ENCODE measurements around the gene ABHD2. TPM values are rescaled to one million over a fixed set of nuclear protein-coding genes. Genes with fewer than 3 reads are reported as not detected.

Gene ABHD2
- total and polyA plus RNA-seq, 2 experiments from 2014 or later: 5.2 to 15.2 TPM

DNA sequence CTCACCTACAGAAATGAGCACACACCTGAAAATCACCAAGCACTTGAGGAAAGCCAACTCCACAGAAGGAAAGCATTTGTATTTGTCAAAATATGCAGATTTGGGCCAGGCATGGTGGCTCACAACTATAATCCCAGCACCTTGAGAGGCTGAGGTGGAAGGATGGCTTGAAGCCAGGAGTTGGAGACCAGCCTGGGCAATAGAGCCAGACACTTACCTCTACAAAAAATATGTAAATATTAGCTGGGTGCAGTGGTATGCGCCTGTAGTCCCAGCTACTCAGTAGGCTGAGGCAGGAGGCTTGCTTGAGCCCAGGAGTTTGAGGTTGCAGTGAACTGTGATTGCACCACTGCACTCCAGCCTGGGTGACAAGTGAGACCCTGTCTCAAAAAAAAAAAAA, 120.8 kb downstream of the ABHD2 start:
- Histone ChIP-seq H3F3A (replicated peaks; ENCODE audit: low read depth) (no peaks in the 10 kb centered on the region), H3K4me2 (no peak overlapping the region), H4K20me1 (replicated peaks; ENCODE audit: insufficient read depth) (no peaks in the 10 kb centered on the region), H3K4me1 (ENCODE audit: insufficient read depth) (no peaks in the 10 kb centered on the region; the same call in 1 of the 2 replicates), H3K4me3 (no peak overlapping the region), H3K27ac (ENCODE audit: low read depth) (no peak overlapping the region), H3K36me3 (ENCODE audit: insufficient read depth) (no peaks in the 10 kb centered on the region), H3K79me2 (replicated peaks; ENCODE audit: insufficient read depth) (no peaks in the 10 kb centered on the region), H3K27me3 (ENCODE audit: insufficient read depth) (no peaks in the 10 kb centered on the region), H3K9me2 (ENCODE audit: insufficient read depth) (no peaks in the 10 kb centered on the region), H2AFZ (no peak overlapping the region)
- H3K4me3 Mint-ChIP-seq: no peak overlapping the region
- no peaks in the 10 kb centered on the region for H3K9me3 Mint-ChIP-seq
- no peak for DNase-seq (ENCODE audit: low spot score)
- peaks cover 3% of the 10 kb centered on the region; the same call in 1 of the 3 replicates for H3K4me1 Mint-ChIP-seq
- TF ChIP-seq POLR2AphosphoS5 (IDR thresholded peaks at IDR 0.05; ENCODE audit: low read depth) (no peak), ZNF331 (CRISPR knock-in tag; IDR thresholded peaks at IDR 0.05; ENCODE audit: low read depth) (no peak), JUNB (IDR thresholded peaks at IDR 0.05; ENCODE audit: unreplicated experiment) (no peak), STAT1 (IDR thresholded peaks at IDR 0.05; ENCODE audit: unreplicated experiment) (no peak), CREB1 (CRISPR knock-in tag; IDR thresholded peaks at IDR 0.05; ENCODE audit: low read depth) (no peak), NANOG (IDR thresholded peaks at IDR 0.05; ENCODE audit: borderline replicate concordance) (no peak), EZH2phosphoT487 (IDR thresholded peaks at IDR 0.05; ENCODE audit: unreplicated experiment) (no peak), EZH2 (IDR thresholded peaks at IDR 0.05; ENCODE audit: low read depth, unreplicated experiment) (no peak)
- TF ChIP-seq, protein P1, sequence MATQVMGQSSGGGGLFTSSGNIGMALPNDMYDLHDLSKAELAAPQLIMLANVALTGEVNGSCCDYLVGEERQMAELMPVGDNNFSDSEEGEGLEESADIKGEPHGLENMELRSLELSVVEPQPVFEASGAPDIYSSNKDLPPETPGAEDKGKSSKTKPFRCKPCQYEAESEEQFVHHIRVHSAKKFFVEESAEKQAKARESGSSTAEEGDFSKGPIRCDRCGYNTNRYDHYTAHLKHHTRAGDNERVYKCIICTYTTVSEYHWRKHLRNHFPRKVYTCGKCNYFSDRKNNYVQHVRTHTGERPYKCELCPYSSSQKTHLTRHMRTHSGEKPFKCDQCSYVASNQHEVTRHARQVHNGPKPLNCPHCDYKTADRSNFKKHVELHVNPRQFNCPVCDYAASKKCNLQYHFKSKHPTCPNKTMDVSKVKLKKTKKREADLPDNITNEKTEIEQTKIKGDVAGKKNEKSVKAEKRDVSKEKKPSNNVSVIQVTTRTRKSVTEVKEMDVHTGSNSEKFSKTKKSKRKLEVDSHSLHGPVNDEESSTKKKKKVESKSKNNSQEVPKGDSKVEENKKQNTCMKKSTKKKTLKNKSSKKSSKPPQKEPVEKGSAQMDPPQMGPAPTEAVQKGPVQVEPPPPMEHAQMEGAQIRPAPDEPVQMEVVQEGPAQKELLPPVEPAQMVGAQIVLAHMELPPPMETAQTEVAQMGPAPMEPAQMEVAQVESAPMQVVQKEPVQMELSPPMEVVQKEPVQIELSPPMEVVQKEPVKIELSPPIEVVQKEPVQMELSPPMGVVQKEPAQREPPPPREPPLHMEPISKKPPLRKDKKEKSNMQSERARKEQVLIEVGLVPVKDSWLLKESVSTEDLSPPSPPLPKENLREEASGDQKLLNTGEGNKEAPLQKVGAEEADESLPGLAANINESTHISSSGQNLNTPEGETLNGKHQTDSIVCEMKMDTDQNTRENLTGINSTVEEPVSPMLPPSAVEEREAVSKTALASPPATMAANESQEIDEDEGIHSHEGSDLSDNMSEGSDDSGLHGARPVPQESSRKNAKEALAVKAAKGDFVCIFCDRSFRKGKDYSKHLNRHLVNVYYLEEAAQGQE (IDR thresholded peaks at IDR 0.05; ENCODE audit: unreplicated experiment): no peak
- TF ChIP-seq, protein P2, sequence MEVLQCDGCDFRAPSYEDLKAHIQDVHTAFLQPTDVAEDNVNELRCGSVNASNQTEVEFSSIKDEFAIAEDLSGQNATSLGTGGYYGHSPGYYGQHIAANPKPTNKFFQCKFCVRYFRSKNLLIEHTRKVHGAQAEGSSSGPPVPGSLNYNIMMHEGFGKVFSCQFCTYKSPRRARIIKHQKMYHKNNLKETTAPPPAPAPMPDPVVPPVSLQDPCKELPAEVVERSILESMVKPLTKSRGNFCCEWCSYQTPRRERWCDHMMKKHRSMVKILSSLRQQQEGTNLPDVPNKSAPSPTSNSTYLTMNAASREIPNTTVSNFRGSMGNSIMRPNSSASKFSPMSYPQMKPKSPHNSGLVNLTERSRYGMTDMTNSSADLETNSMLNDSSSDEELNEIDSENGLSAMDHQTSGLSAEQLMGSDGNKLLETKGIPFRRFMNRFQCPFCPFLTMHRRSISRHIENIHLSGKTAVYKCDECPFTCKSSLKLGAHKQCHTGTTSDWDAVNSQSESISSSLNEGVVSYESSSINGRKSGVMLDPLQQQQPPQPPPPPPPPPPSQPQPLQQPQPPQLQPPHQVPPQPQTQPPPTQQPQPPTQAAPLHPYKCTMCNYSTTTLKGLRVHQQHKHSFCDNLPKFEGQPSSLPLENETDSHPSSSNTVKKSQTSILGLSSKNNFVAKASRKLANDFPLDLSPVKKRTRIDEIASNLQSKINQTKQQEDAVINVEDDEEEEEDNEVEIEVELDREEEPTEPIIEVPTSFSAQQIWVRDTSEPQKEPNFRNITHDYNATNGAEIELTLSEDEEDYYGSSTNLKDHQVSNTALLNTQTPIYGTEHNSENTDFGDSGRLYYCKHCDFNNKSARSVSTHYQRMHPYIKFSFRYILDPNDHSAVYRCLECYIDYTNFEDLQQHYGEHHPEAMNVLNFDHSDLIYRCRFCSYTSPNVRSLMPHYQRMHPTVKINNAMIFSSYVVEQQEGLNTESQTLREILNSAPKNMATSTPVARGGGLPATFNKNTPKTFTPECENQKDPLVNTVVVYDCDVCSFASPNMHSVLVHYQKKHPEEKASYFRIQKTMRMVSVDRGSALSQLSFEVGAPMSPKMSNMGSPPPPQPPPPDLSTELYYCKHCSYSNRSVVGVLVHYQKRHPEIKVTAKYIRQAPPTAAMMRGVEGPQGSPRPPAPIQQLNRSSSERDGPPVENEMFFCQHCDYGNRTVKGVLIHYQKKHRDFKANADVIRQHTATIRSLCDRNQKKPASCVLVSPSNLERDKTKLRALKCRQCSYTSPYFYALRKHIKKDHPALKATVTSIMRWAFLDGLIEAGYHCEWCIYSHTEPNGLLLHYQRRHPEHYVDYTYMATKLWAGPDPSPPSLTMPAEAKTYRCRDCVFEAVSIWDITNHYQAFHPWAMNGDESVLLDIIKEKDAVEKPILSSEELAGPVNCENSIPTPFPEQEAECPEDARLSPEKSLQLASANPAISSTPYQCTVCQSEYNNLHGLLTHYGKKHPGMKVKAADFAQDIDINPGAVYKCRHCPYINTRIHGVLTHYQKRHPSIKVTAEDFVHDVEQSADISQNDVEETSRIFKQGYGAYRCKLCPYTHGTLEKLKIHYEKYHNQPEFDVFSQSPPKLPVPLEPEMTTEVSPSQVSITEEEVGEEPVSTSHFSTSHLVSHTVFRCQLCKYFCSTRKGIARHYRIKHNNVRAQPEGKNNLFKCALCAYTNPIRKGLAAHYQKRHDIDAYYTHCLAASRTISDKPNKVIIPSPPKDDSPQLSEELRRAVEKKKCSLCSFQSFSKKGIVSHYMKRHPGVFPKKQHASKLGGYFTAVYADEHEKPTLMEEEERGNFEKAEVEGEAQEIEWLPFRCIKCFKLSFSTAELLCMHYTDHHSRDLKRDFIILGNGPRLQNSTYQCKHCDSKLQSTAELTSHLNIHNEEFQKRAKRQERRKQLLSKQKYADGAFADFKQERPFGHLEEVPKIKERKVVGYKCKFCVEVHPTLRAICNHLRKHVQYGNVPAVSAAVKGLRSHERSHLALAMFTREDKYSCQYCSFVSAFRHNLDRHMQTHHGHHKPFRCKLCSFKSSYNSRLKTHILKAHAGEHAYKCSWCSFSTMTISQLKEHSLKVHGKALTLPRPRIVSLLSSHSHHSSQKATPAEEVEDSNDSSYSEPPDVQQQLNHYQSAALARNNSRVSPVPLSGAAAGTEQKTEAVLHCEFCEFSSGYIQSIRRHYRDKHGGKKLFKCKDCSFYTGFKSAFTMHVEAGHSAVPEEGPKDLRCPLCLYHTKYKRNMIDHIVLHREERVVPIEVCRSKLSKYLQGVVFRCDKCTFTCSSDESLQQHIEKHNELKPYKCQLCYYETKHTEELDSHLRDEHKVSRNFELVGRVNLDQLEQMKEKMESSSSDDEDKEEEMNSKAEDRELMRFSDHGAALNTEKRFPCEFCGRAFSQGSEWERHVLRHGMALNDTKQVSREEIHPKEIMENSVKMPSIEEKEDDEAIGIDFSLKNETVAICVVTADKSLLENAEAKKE (CRISPR knock-in tag; IDR thresholded peaks at IDR 0.05): no peak
- TF ChIP-seq, protein P3, sequence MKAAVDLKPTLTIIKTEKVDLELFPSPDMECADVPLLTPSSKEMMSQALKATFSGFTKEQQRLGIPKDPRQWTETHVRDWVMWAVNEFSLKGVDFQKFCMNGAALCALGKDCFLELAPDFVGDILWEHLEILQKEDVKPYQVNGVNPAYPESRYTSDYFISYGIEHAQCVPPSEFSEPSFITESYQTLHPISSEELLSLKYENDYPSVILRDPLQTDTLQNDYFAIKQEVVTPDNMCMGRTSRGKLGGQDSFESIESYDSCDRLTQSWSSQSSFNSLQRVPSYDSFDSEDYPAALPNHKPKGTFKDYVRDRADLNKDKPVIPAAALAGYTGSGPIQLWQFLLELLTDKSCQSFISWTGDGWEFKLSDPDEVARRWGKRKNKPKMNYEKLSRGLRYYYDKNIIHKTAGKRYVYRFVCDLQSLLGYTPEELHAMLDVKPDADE (IDR thresholded peaks at IDR 0.05): no peak
- H3K27ac Mint-ChIP-seq: no peak overlapping the region
- H3K36me3 Mint-ChIP-seq (ENCODE audit: low read depth): no peaks in the 10 kb centered on the region
- ATAC-seq: no peak
- H3K27me3 Mint-ChIP-seq (ENCODE audit: insufficient read depth, low read depth, poor library complexity): peaks cover 13% of the 10 kb centered on the region

Measured in GM23338 (cell line).